Keratinocyte (primary cell): ENCODE results near the gene MYO1E. TPM values are rescaled to one million over a fixed set of nuclear protein-coding genes. Genes with fewer than 3 reads are reported as not detected.

ENCODE experiments used
- DNase-seq: peaks from one replicate; pipeline ENCODE4 v3.0.0-alpha.2; 2011; ENCODE audit warnings: low read depth, missing footprints, low spot score
- FAIRE-seq: peaks from 2 replicates; lab custom pipeline; 2011; peaks lifted over from hg19 to GRCh38; lab: Jason Lieb, UNC
- H2AFZ ChIP-seq: 2 replicates; pipeline ENCODE4 v1.6.0; 2012; ENCODE audit warnings: low read length, control low read depth, inconsistent platforms; ENCODE audit not compliant: control insufficient read depth
- H3K27ac ChIP-seq: 2 replicates; pipeline ENCODE4 v1.5.1; 2011; ENCODE audit warnings: low read length; ENCODE audit not compliant: control insufficient read depth, insufficient read depth
- H3K27me3 ChIP-seq: 3 replicates; pipeline ENCODE4 v1.6.0; 2011; ENCODE audit warnings: low read length; ENCODE audit not compliant: control insufficient read depth, insufficient read depth; ENCODE audit errors: extremely low read depth
- H3K36me3 ChIP-seq, 2 experiments: 2 replicates in 1 of 2; 3 replicates in 1 of 2; pipeline ENCODE4 v1.5.1; 2011; ENCODE audit warnings: low read length in 2 of 2, mild to moderate bottlenecking in 1 of 2; ENCODE audit not compliant: control insufficient read depth in 2 of 2, insufficient read depth in 2 of 2; ENCODE audit errors: extremely low read depth in 1 of 2
- H3K4me1 ChIP-seq: 3 replicates; pipeline ENCODE4 v1.5.1; 2011; ENCODE audit warnings: low read length; ENCODE audit not compliant: control insufficient read depth, insufficient read depth; ENCODE audit errors: extremely low read depth
- H3K4me2 ChIP-seq: 3 replicates; pipeline ENCODE4 v1.6.0; 2011; ENCODE audit warnings: low read depth, low read length; ENCODE audit not compliant: control insufficient read depth, insufficient read depth; ENCODE audit errors: extremely low read depth
- H3K4me3 ChIP-seq, 3 experiments: fragments of 200-600 bp in 1 of 3; sonication (generic) in 1 of 3; 2 replicates in 2 of 3; 3 replicates in 1 of 3; pipeline ENCODE4 v1.5.1; 2011 to 2016; ENCODE audit warnings: low read length in 3 of 3, mild to moderate bottlenecking in 3 of 3, control low read depth in 2 of 3, inconsistent platforms in 1 of 3, low read depth in 1 of 3, mixed read lengths in 1 of 3, mixed run types in 1 of 3, moderate library complexity in 1 of 3; ENCODE audit not compliant: control insufficient read depth in 2 of 3, insufficient read depth in 2 of 3; ENCODE audit errors: extremely low read depth in 1 of 3
- H3K79me2 ChIP-seq: 2 replicates; pipeline ENCODE4 v1.6.0; 2012; ENCODE audit warnings: low read length; ENCODE audit not compliant: control insufficient read depth, insufficient read depth
- H3K9ac ChIP-seq: 3 replicates; pipeline ENCODE4 v1.6.0; 2011; ENCODE audit warnings: low read length; ENCODE audit not compliant: control insufficient read depth, insufficient read depth; ENCODE audit errors: extremely low read depth
- H3K9me1 ChIP-seq: 3 replicates; pipeline ENCODE4 v1.6.0; 2011; ENCODE audit warnings: low read length; ENCODE audit not compliant: control insufficient read depth, insufficient read depth; ENCODE audit errors: extremely low read depth
- H3K9me3 ChIP-seq: 2 replicates; pipeline ENCODE4 v1.5.1; 2012; ENCODE audit warnings: low read depth, low read length; ENCODE audit not compliant: control insufficient read depth
- H4K20me1 ChIP-seq: 3 replicates; pipeline ENCODE4 v1.6.0; 2011; ENCODE audit warnings: low read length; ENCODE audit not compliant: control insufficient read depth, insufficient read depth; ENCODE audit errors: extremely low read depth
- CTCF ChIP-seq, 3 experiments: IDR thresholded peaks in 1 of 3; conservative IDR thresholded peaks in 1 of 3; optimal IDR thresholded peaks in 1 of 3; 2 replicates in 2 of 3; 3 replicates in 1 of 3; pipeline versions ENCODE3 to v1.5.1; 2011; ENCODE audit warnings: low read length in 3 of 3, mild to moderate bottlenecking in 3 of 3, moderate library complexity in 2 of 3, control low read depth in 1 of 3, inconsistent platforms in 1 of 3; ENCODE audit not compliant: insufficient read depth in 2 of 3; ENCODE audit errors: extremely low read depth in 1 of 3
- EZH2 ChIP-seq: IDR thresholded peaks from one replicate; pipeline ENCODE4 v1.6.1; 2012; ENCODE audit warnings: inconsistent platforms, mild to moderate bottlenecking, low read length, moderate library complexity
- dilution Hi-C: fragments of 300-500 bp; cut with MboI; formaldehyde crosslinking; loops from one replicate; pipeline ENCODE4 v1.7.0; 2020; ENCODE audit warnings: low sequenced_read_pairs; ENCODE audit not compliant: extremely low pct_ligation_motif_present
- polyA plus RNA-seq, 5 experiments: library from polyadenylated mRNA; depleted of rRNA in 3 of 5; stranded (reverse) in 3 of 5; stranded (forward) in 1 of 5; unstranded in 1 of 5; fragments of >200 nt; gene quantifications; 1 replicate in 1 of 5; 2 replicates in 3 of 5; 3 replicates in 1 of 5; pipeline versions ENCODE4 v1.2.1 to v1.2.3, GENCODE V29; 2011 to 2012; ENCODE audit warnings: missing spikeins in 2 of 5, low read depth in 1 of 5, low replicate concordance in 1 of 5

Gene MYO1E
- polyA plus RNA-seq, 1 donor (not counting 4 experiments of a cell fraction or from before 2014, with no cell fraction given), result 213 TPM

- Histone ChIP-seq H3K36me3 (peaks cover 36 to 47% of the 10 kb centered on the region in 2 experiments), H3K4me2 (no peak overlapping the region), H3K9me1 (peaks cover 2% of the 10 kb centered on the region), H3K9ac (no peak overlapping the region), H3K27me3 (no peaks in the 10 kb centered on the region), H3K4me3 (no peak overlapping the region), H2AFZ (no peak overlapping the region), H3K4me1 (peaks cover 12% of the 10 kb centered on the region), H3K9me3 (no peaks in the 10 kb centered on the region), H4K20me1 (no peaks in the 10 kb centered on the region), H3K27ac (no peak overlapping the region), H3K79me2 (no peaks in the 10 kb centered on the region)
- no peak for TF ChIP-seq CTCF (optimal IDR thresholded peaks at IDR 0.05 in 1 of 3, IDR thresholded peaks at IDR 0.05 in 1 of 3, conservative IDR thresholded peaks at IDR 0.05 in 1 of 3; ENCODE audit: extremely low read depth in 1 of 3, insufficient read depth in 2 of 3, low read length in 3 of 3)
- no peak for TF ChIP-seq EZH2
- dilution Hi-C loops, result no loop called here
- FAIRE-seq (no peak), DNase-seq (no peak)
Observed at GRCh38 chr15:59137566-59137965, 235.1 kb downstream of the MYO1E start.

GRCh38 chr15:59133929-59134427 lies 238.7 kb downstream of the MYO1E start:
- Histone ChIP-seq H3K4me2 (no peak overlapping the region), H2AFZ (no peak overlapping the region), H3K9me3 (peaks cover 4% of the 10 kb centered on the region), H3K27ac (no peak overlapping the region), H3K9me1 (no peaks in the 10 kb centered on the region), H3K27me3 (no peaks in the 10 kb centered on the region), H3K4me3 (no peak overlapping the region), H3K4me1 (no peaks in the 10 kb centered on the region), H3K9ac (no peak overlapping the region), H3K79me2 (peaks cover 12% of the 10 kb centered on the region), H3K36me3 (peaks cover 35 to 37% of the 10 kb centered on the region in 2 experiments), H4K20me1 (no peaks in the 10 kb centered on the region)
- no peak for TF ChIP-seq CTCF (optimal IDR thresholded peaks at IDR 0.05 in 1 of 3, IDR thresholded peaks at IDR 0.05 in 1 of 3, conservative IDR thresholded peaks at IDR 0.05 in 1 of 3; ENCODE audit: extremely low read depth in 1 of 3, insufficient read depth in 2 of 3, low read length in 3 of 3)
- no peak for TF ChIP-seq EZH2
- FAIRE-seq, result no peak
- DNase-seq, result no peak
- dilution Hi-C loops, result no loop called here
